Measurements from ENCODE around the gene RLF.

The RLF gene

GRCh38 chr1:40257313-40257687 is 96.1 kb downstream of the RLF start:
- H3K27me3 ChIP-seq (replicated peaks) = no peaks in the 10 kb centered on the region
- no peak for DNase-seq
- TF ChIP-seq CTCF (IDR thresholded peaks at IDR 0.05; ENCODE audit: low read depth, low read length, missing control alignments) = no peak
- peaks cover 18% of the 10 kb centered on the region for H3K36me3 ChIP-seq (replicated peaks)
- peak overlapping the region; percentile 90 for H3K27ac ChIP-seq
- in situ Hi-C loops (cut with HindIII; ENCODE audit: low pct_ligation_motif_present, low sequenced_read_pairs) = no loop called here
- peak overlapping the region; percentile 99 for H3K4me3 ChIP-seq (ENCODE audit: low read depth, low read length)

DNA sequence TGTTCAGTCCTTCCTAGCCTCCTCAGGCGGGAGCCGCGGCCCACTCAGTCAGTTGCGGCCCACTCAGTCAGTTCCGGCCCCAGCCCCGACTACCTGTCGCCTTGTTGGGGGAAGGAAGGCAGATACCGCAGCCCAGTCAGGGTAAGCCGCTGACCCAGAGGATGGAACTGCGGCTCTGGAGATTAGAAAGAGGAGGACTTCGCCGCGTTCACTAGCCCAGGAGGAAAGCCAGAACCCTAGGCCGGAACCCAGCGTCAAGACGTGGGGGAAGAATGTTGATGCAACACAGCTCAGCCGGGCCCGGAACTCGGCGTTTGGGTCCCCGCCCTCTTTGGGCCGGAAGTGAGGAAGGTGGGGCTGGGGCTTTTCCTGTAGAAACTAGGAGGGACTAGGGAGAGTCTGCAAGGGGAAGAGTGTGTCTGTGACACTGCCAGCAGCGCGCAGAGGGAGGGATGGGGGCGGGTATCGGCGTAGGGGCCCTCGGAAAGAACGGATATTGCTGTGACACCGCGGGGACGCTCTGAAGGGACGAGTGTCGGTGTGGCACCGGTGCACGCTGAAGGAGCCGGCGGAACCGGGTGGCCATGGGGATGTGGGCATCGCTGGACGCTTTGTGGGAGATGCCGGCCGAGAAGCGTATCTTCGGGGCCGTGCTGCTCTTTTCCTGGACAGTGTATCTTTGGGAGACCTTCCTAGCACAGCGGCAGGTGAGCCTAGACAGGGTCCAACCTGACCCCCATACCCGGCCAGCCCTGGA is 96.7 kb downstream of the RLF start, which contains the start of gene ZMPSTE24:
Gene ZMPSTE24, plus strand, starts transcription at position 549 of the 757 bp plus-strand sequence. Its CDS starts 36 bp downstream, at position 585.
- no peaks in the 10 kb centered on the region for H3K27me3 ChIP-seq (replicated peaks)
- peak within 1 kb of the TSS; percentile 90 for H3K27ac ChIP-seq
- in situ Hi-C loops (cut with HindIII; ENCODE audit: low pct_ligation_motif_present, low sequenced_read_pairs) = no loop called here
- H3K36me3 ChIP-seq (replicated peaks) = peaks cover 22% of the 10 kb centered on the region
- DNase-seq = peak; percentile 96
- H3K4me3 ChIP-seq (ENCODE audit: low read depth, low read length) = peak within 1 kb of the TSS; percentile 99
- no peak for TF ChIP-seq CTCF (IDR thresholded peaks at IDR 0.05; ENCODE audit: low read depth, low read length, missing control alignments)

DNA sequence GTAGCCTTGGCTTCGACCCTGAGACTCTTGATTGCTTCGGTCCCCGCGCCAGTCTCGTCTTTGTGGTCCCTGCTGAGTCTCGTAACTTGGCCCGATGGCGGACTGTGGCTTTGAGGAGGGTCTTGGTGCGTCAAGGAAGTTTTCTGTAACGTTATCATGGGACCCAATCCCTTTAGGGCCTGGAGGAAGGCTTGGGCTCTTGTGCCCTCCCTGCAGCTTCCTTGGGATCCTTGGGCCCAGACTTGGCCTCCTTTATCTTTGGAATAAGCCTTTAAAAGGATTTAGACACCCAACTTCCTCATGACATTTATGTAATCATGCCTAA is 97.2 kb downstream of the RLF start:
- peak overlapping the region; percentile 43 for H3K27ac ChIP-seq
- H3K27me3 ChIP-seq (replicated peaks) = no peaks in the 10 kb centered on the region
- no peak for DNase-seq
- no peak for TF ChIP-seq CTCF (IDR thresholded peaks at IDR 0.05; ENCODE audit: low read depth, low read length, missing control alignments)
- peak overlapping the region; percentile 99 for H3K4me3 ChIP-seq (ENCODE audit: low read depth, low read length)
- in situ Hi-C loops (cut with HindIII; ENCODE audit: low pct_ligation_motif_present, low sequenced_read_pairs) = no loop called here
- peaks cover 24% of the 10 kb centered on the region for H3K36me3 ChIP-seq (replicated peaks)

GRCh38 chr1:40264354-40264781 is 103.2 kb downstream of the RLF start:
- no peak overlapping the region for H3K4me3 ChIP-seq (ENCODE audit: low read depth, low read length)
- H3K36me3 ChIP-seq (replicated peaks) = peaks cover 46% of the 10 kb centered on the region
- no peak overlapping the region for H3K27ac ChIP-seq
- in situ Hi-C loops (cut with HindIII; ENCODE audit: low pct_ligation_motif_present, low sequenced_read_pairs) = no loop called here
- no peak for DNase-seq
- no peaks in the 10 kb centered on the region for H3K27me3 ChIP-seq (replicated peaks)
- no peak for TF ChIP-seq CTCF (IDR thresholded peaks at IDR 0.05; ENCODE audit: low read depth, low read length, missing control alignments)

DNA sequence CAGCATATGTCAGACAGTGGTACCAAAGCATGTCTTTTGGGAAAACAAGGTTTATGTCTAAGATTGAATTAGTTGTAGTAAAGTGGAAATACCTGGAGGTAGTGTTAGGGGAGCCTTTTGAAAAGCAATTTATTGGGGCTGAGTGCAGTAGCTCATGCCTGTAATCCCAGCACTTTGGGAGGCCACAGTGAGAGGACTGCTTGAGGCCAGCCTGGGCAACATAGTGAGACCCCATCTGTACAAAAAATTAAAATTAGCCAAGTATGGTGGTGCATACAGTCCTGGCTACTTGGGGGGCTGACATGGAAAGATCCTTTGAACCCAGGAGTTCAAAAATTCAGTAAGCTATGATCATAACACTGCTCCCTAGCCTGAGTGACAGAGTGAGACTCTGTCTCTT is 104.1 kb downstream of the RLF start:
- Histone ChIP-seq H3K27me3 (replicated peaks) (no peaks in the 10 kb centered on the region), H3K4me3 (ENCODE audit: low read depth, low read length) (no peak overlapping the region), H3K27ac (no peak overlapping the region), H3K36me3 (replicated peaks) (peaks cover 51% of the 10 kb centered on the region)
- TF ChIP-seq CTCF (IDR thresholded peaks at IDR 0.05; ENCODE audit: low read depth, low read length, missing control alignments) = no peak
- DNase-seq = no peak
- in situ Hi-C loops (cut with HindIII; ENCODE audit: low pct_ligation_motif_present, low sequenced_read_pairs) = no loop called here

GRCh38 chr1:40265919-40266318 is 104.7 kb downstream of the RLF start:
- no peak for TF ChIP-seq CTCF (IDR thresholded peaks at IDR 0.05; ENCODE audit: low read depth, low read length, missing control alignments)
- no peak overlapping the region for H3K27ac ChIP-seq
- H3K36me3 ChIP-seq (replicated peaks) = peaks cover 49% of the 10 kb centered on the region
- no peaks in the 10 kb centered on the region for H3K27me3 ChIP-seq (replicated peaks)
- DNase-seq = no peak
- no peak overlapping the region for H3K4me3 ChIP-seq (ENCODE audit: low read depth, low read length)
- in situ Hi-C loops (cut with HindIII; ENCODE audit: low pct_ligation_motif_present, low sequenced_read_pairs) = no loop called here

Data from brain microvascular endothelial cell (primary cell).